ENCODE results near the gene SORCS2. TPM values are rescaled to one million over a fixed set of nuclear protein-coding genes. Genes with fewer than 3 reads are reported as not detected.

The SORCS2 gene
- total RNA-seq, 4 donors from 2014 or later: 0.53 to 9.9 (median 0.90) TPM

GRCh38 chr4:7705593-7705992 is 513.3 kb downstream of the SORCS2 start:
- TF ChIP-seq POLR2A (IDR thresholded peaks at IDR 0.05): no peak
- TF ChIP-seq CTCF (IDR thresholded peaks at IDR 0.05): no peak
- Histone ChIP-seq H3K36me3 (no peaks in the 10 kb centered on the region), H3K27me3 (no peaks in the 10 kb centered on the region), H3K4me3 (no peak overlapping the region), H3K4me1 (no peaks in the 10 kb centered on the region), H3K9me3 (no peaks in the 10 kb centered on the region), H3K27ac (no peak overlapping the region)
- DNase-seq: no peak

- no peaks in the 10 kb centered on the region for H3K4me1 ChIP-seq
- H3K36me3 ChIP-seq: no peaks in the 10 kb centered on the region
- TF ChIP-seq CTCF (IDR thresholded peaks at IDR 0.05) (no peak), POLR2A (IDR thresholded peaks at IDR 0.05) (no peak)
- no peaks in the 10 kb centered on the region for H3K27me3 ChIP-seq
- no peak for DNase-seq
- H3K27ac ChIP-seq: no peak overlapping the region
- H3K4me3 ChIP-seq: no peak overlapping the region
- no peaks in the 10 kb centered on the region for H3K9me3 ChIP-seq
These were observed 515.9 kb downstream of the SORCS2 start for GRCh38 chr4:7708238-7708637.

GRCh38 chr4:7708981-7709380 is 516.6 kb downstream of the SORCS2 start:
- H3K27ac ChIP-seq: no peak overlapping the region
- no peaks in the 10 kb centered on the region for H3K9me3 ChIP-seq
- no peak for DNase-seq
- TF ChIP-seq CTCF (IDR thresholded peaks at IDR 0.05) (no peak), POLR2A (IDR thresholded peaks at IDR 0.05) (no peak)
- no peaks in the 10 kb centered on the region for H3K36me3 ChIP-seq
- no peak overlapping the region for H3K4me3 ChIP-seq
- no peaks in the 10 kb centered on the region for H3K4me1 ChIP-seq
- no peaks in the 10 kb centered on the region for H3K27me3 ChIP-seq

GRCh38 chr4:7709431-7709830 is 517.1 kb downstream of the SORCS2 start:
- Histone ChIP-seq H3K4me3 (no peak overlapping the region), H3K9me3 (no peaks in the 10 kb centered on the region), H3K4me1 (no peaks in the 10 kb centered on the region), H3K36me3 (no peaks in the 10 kb centered on the region), H3K27ac (no peak overlapping the region), H3K27me3 (no peaks in the 10 kb centered on the region)
- TF ChIP-seq POLR2A (IDR thresholded peaks at IDR 0.05) (no peak), CTCF (IDR thresholded peaks at IDR 0.05) (no peak)
- no peak for DNase-seq

- Histone ChIP-seq H3K4me3 (no peak overlapping the region), H3K4me1 (no peaks in the 10 kb centered on the region), H3K36me3 (no peaks in the 10 kb centered on the region), H3K27ac (no peak overlapping the region), H3K27me3 (no peaks in the 10 kb centered on the region), H3K9me3 (no peaks in the 10 kb centered on the region)
- TF ChIP-seq POLR2A (IDR thresholded peaks at IDR 0.05) (no peak), CTCF (IDR thresholded peaks at IDR 0.05) (no peak)
- DNase-seq: no peak
These were observed 517.8 kb downstream of the SORCS2 start for GRCh38 chr4:7710126-7710525.

Measured in Peyer's patch (tissue), 4 donors.